HepG2 (cell line): ENCODE data around the gene IMPACT.

Source experiments
- CTCF ChIP-seq: sonication (generic); formaldehyde crosslinking; IDR thresholded peaks from 2 replicates; pipeline ENCODE4 v1.5.0; 2020; ENCODE audit warnings: mild to moderate bottlenecking, missing genetic modification reagents, moderate library complexity
- HOXA9 ChIP-seq: sonication (generic); formaldehyde crosslinking; IDR thresholded peaks from 2 replicates; pipeline ENCODE4 v1.8.1; 2022; ENCODE audit warnings: missing genetic modification reagents, mild to moderate bottlenecking, moderate library complexity, borderline replicate concordance
- IRX3 ChIP-seq: sonication (generic); formaldehyde crosslinking; IDR thresholded peaks from 2 replicates; pipeline ENCODE4 v1.8.1; 2023; ENCODE audit warnings: mild to moderate bottlenecking, low read depth, missing genetic modification reagents, borderline replicate concordance
- ZMYM3 ChIP-seq: sonication (generic); formaldehyde crosslinking; IDR thresholded peaks from 2 replicates; pipeline ENCODE4 v1.5.1; 2020; ENCODE audit warnings: mild to moderate bottlenecking, missing genetic modification reagents
- ZNF136 ChIP-seq: sonication (generic); formaldehyde crosslinking; IDR thresholded peaks from 2 replicates; pipeline ENCODE4 v1.8.1; 2022; ENCODE audit warnings: low read depth, mild to moderate bottlenecking, moderate library complexity, missing genetic modification reagents
- ZNF207 ChIP-seq: fragments of 450-650 bp; IDR thresholded peaks from 2 replicates; pipeline ENCODE4 v1.6.1; 2016; ENCODE audit warnings: antibody characterized with exemption, borderline replicate concordance
- ZNF609 ChIP-seq: sonication (generic); formaldehyde crosslinking; IDR thresholded peaks from 2 replicates; pipeline ENCODE4 v1.4.0; 2020; ENCODE audit warnings: mild to moderate bottlenecking, missing genetic modification reagents, borderline replicate concordance
- TF ChIP-seq, protein P1 (sequence below): sonication (generic); formaldehyde crosslinking; IDR thresholded peaks from 2 replicates; pipeline ENCODE4 v1.5.0; 2020; ENCODE audit warnings: mild to moderate bottlenecking, low read depth, missing genetic modification reagents, borderline replicate concordance

GRCh38 chr18:24427484-24427883 is 1.0 kb downstream of the IMPACT start:
- TF ChIP-seq ZNF609 (CRISPR knock-in tag) (no peak), ZNF136 (CRISPR knock-in tag) (no peak), HOXA9 (CRISPR knock-in tag) (no peak), ZMYM3 (no peak), ZNF207 (no peak), IRX3 (no peak), CTCF (CRISPR knock-in tag) (no peak)
- TF ChIP-seq, protein P1, sequence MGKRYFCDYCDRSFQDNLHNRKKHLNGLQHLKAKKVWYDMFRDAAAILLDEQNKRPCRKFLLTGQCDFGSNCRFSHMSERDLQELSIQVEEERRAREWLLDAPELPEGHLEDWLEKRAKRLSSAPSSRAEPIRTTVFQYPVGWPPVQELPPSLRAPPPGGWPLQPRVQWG (CRISPR knock-in tag), result no peak
